HG03196 (cell line): ENCODE results near the gene KLHDC8B.

ENCODE experiments used
- ATAC-seq: cut with Tn5 transposase; IDR thresholded peaks from one replicate; pipeline ENCODE4 v1.9.1; 2021; ENCODE audit not compliant: unreplicated experiment

Gene KLHDC8B

DNA sequence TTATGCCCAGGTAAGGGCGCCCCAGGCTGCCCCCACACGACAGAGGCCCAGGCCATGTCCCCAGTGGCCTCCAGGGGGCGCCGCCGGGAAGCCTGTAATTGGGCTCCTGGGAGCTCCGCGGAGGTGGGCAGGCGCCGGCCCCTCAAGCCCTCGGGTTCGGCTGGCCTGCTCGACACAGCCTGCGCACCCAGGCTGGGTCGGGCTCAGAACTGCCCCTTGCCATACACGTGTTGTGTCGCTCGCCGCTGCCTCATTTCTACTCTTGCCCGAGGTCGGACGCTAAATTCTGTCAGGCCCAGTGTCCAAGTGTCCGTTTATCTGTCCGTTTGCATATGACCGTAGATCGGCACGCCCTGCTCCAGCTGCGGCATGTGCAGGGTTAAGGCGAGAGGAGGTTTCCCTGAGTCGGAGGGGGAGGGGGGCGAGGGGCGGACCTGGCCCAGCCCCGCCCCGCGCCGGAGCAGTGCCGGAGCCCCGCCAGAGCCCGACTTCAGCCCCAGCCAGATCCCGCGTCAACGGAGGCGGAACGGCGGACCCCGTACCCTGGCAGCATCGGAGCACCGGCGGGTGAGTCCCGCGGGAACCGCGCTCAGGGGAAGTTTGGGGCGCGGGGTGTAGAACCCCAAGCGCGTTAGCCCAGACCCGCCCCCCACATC is at the start of gene KLHDC8B:
Gene KLHDC8B, plus strand, starts transcription at position 480 of the 656 bp plus-strand sequence. CDS start 1,172 bp downstream, outside the sequence.
- no peak for ATAC-seq

DNA sequence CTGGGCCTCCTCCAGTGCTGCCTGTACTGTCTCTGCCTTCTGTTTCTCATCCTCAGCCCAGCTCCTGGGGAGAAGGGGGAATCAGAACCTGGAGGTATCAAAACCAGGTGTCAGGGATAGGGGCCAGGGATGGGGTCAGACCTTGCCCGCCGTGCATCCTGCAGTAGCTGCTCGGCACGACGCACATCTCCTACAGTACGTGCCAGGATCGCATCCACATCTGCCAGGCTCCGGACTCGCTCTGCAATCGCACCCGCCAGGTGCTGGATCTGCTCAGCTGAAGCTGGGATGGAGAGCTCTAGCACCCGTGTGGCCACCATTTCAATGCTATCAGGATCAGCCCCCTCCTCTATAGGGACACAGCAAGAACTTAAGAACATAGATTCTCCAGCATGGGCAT is 49.4 kb upstream of the KLHDC8B start:
- ATAC-seq: no peak

DNA sequence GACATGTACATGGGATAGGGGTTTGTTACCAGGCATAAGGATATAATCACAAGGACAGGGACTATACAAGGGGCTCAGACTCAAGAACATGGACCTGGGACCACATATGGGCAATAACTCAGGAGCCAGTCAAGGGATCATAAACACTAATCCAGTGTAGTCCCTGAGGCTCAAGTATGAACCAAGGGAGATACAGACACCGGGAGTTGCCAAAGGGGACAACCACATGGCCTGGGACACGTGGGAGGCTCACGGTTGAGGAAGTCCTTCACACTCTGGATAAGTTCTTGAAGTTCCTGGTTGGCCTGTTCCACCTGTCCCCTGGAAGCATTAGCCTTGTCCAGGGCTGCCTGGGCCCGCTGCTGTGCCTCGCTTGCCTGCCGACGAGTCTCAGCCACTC is 48.9 kb upstream of the KLHDC8B start:
- no peak for ATAC-seq

DNA sequence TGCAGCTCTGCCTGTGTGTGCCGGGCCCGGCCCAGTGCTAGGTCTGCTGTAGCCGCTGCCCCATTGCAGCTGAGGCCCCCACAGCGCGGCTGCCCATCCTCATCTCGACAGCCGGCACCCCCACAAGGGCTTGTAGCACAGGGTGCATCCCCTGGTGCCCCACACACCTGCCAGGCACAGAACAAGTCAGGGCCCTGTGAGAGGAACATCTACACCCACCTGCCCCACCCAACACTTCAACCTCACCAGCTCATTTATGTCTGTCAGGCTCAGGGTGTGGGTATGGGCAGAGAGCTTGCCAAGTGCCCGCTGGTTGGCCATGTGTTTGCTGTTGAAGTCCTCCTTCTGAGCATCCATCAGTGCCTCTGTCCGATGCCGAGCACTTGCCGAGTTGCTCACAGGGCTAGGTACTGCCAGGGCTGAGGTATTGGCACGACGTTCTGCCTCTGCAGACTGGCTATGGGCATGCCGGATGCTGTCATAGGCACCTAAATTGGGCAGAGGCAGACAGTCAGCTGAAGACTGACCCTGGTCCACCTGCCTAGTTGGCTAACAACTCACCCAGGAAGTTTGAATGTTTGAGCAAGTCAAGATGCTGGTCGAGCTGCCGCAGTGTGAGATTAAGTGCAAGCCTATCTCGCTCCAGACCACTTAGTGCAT is 48.4 kb upstream of the KLHDC8B start:
- no peak for ATAC-seq

DNA sequence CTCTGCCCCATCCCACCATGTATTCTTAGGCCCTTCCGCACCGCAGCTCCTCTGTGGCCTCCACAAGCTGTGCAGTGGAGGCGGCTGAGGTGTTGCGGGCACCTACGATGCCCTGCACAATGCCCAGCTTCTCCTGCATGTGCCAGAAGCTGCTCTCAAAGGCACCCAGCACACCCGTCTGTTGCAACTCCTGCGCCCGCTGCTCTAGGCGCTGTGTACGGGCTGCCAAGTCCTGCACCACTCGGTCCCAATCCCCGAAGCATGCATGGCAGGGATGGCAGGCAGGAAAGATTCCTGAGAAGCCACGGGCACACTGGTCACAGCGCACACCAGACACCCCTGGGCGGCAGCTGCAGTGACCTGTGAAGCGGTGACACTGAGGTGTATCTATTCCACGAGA is 47.7 kb upstream of the KLHDC8B start:
- ATAC-seq: no peak

DNA sequence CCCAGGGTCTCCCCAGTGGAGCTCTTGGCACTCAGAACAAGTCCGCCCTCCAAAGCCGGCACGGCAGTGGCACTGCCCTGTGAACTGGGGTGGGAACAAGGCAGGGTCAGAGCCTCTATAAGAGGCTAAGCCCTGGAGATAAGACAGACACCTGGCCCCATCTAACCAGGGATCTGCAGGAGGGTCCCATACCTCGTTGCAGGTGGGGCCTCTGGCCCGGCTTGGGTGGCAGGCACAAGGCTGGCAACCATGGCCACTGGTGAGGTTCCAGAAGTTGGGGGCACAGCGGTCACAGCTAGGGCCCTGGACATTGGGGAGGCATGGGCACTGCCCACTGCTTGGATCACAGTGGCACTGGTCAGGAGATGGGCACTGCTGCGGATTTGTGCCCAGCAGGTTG is 47.2 kb upstream of the KLHDC8B start:
- no peak for ATAC-seq

DNA sequence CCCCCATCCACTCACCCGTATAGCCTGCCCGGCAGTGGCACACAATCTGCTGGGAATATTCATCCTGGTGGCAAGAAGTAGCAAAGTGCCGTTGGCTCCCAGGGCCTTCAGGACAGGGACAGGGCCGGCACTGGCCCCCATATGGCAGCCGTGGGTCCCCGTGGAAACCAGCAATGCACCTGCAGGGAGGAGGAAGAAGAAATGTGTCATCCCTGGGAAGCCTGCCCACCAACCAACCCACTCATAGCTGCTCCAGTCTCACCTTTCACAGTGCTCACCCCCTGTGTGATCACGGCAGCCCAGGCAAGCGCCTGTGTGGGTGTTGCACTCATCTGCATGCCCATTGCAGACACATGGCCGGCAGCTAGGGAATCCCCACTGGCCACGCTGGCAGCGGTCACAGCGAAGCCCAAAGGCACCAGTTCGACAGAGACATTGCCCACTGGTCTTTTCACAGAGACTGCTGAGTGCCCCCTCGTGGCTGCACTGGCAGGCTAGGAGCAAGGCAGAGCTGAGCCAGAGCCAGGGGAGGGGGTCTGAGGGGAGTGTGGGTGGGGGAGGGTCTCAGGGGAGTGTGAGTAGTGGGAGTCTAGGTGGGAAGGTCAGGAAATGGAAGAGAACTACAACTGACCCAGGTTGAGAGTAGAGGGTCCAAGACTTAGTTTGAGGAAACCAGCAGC is 46.3 kb upstream of the KLHDC8B start:
- ATAC-seq: no peak

DNA sequence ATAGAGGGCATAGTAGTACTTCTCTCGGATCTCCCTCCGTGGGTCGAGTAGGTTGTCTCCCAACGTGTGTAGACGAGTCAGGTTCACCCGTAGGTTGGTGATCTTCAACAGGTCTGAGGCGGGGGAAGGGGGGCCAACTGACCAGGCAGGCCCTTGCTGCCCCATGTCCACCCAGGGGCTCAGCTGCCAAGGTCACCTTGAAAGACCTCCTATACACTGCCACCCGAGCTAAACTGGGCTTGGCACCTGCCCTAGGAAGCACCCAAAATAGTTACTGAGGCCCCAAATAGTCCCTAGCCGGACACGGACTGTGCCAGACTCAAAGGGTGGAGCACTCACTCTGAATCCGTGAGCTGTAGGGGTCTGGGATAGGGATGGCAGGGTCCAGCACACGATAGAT is 40.4 kb upstream of the KLHDC8B start:
- ATAC-seq: no peak

DNA sequence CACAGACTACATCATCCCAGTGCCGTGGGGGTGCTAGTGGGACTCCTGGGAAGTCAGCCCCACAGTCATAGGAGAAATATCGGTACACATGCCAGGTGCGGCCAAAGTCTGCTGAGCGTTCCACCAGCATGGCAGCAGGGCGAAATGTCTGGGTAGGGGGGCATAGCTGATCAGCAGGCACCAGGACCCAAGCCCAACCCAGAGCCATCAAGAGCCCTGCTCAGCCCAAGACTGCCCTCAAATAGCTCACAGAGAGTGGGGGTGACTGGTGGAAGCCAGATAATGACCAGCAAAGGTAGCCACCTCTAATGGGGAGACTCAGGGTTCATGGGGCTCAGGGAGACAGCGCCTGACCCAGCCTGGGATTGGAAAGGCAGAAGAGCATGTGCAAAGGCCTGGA is 39.8 kb upstream of the KLHDC8B start:
- no peak for ATAC-seq

DNA sequence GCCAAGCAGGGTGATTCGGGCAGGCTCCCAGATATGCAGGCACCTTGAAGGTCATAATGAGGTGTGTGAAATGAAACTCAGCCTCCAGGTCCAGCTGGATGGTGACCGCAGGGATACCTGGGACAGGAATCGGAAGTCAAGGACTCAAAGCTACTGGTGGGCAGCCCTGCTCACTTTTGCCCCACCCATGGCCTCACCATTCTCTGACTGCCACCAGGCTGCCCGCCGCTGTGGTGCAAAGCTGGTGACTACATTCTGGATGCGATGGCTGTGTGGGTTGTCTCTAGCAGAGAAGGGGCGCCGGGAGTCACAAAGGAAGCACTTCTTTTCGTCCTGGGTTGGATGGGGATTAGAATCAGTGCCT is 39.3 kb upstream of the KLHDC8B start:
- ATAC-seq: no peak

DNA sequence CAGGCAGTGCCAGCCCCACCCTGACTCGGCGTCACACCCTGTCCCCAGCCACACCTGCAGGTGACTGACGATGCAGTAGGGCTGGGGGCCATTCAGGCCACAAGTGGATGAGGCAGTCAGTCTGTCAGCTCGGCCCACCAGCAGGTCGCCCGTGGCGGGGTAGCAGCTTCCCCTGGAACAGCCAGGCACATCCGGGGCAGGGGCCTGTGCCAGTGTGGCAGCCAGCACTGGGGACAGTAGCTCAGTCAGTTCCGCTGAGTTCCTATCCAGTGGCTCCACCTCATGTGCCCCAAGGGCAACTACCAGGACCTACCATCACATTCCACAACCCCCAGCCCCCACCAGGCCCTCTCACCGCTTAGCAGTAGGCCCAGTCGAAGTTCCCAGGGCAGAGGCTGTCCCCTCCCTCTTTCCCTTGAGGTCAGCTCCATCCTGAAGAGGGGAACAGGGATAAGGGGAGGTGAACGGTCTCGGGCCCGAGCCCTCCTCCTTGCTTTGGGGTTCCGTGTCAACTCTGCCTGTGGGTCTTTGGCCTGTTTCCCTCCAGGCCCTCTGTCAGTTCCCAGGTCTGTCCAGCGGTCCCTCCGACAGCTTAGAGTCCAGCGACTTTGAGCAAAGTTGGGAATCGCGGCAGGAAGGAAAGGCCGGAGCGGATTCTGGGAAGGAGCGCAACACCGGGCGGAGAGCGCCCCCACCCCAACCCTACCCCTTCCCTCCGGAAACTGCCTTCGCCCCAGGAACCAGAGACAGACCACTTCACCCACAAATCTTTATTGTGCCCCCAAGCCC is 38.8 kb upstream of the KLHDC8B start, which contains the start of gene LAMB2:
Gene LAMB2, minus strand, starts transcription at position 614 of the 789 bp plus-strand sequence. Its CDS starts 183 bp downstream, at position 431.
- ATAC-seq: no peak

DNA sequence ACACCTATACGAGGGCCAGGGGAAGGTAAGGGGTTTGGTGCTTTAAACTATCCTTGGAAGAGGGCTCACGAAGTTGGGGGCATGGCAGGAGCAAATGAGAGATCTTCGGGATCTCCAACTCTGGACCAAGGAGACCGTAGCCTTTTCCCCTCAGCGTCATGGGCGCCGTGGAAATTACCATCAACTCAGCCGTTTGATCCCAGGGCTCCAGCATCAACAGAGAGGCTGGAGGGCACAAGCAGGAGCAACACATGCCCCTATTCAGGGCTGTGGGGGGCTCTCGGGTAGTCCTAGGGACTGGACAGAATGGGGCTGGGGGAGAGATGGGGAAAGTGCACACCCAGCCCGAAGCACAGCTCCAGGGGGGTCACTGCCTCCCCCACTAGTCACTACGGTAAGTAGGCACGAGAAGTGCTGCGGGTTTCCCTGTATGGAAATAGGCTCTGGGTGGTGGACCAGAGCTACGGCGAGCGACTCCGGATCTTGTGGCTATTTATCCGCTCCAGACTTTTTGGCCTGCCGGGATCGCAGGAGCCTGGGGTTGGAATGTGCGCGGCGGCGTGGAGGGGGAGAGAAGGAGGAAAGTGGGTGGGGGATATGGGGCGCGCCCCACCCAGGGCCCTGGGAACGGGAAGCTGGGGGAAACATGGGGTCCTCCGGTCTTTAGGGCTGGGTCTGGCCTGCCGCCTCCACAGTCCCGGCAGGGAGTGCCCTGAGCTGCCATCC is 38.0 kb upstream of the KLHDC8B start:
- no peak for ATAC-seq

DNA sequence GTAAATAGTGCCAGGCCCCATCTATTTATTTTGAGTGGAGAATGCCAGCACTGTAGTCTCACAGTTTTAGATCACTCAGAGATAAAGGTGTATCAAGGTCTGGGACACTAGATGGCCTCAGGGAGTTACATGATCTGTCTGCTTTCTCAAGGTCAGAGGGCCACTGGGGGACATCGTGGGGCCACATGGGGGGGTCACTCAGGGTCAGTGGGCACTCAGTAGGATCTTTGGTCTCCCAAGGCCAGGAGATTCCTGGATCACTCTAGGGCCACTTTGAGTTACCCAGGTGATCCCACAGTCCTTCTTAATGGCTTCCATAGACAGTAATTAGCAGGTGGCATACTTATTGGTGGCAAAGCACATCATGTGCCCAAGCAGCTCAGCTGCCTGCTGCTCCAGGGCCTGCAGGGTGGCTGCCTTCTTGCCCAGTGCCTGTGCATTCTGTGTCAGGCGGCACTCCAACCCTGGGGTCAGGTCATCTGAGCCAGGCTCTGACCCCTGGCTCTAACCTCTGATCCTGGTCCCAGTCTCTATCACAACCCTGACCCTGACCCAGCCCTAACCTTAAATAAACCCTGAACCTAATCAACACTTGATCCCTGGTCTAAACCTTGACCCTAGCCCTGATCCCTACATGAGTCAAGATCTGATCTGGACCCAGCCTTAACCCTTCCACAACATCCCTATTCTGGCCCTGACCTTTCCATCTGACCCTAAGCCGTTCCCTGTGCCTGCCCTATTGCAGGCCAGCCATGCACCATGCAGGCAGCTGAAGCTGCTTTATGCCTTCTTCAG is 36.7 kb upstream of the KLHDC8B start:
- ATAC-seq: no peak

DNA sequence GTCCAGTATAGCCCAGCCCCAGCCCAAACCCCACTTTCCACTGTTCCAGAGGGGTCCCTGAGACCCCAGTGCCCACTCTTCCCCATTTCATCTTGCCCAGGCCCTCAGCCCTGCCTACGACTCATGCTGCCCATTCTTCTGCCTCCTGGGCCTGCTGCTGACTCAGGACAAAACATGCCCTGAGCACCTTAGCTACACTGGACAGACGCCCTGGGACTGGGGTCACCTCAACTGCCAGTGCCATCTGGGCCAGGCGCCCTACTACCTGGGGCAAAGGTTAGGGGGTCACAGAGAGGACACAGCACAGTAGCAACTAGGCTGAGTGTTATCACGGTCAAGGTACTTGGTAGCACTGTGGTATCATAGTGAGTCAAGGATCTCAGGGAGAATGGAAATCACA is 35.9 kb upstream of the KLHDC8B start:
- ATAC-seq: no peak

DNA sequence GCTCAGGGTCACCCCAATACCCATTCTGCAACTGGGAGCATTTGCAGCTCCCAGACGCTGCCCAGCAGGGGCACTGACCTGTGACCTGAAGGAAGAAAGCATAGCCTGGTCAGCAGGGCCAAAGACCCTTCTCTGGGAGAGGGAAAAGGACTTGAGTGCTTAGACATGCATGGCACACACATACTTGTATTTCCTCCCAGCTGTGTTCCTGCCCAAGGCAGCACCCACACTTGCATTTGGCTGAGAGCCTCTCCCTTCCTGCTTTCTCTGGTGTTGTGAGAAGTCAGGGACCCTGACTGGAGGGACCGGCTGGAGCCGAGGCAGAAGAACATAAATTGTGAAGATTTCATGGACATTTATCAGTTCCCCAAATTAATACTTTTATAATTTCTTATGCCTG is 31.3 kb upstream of the KLHDC8B start:
- ATAC-seq: no peak

DNA sequence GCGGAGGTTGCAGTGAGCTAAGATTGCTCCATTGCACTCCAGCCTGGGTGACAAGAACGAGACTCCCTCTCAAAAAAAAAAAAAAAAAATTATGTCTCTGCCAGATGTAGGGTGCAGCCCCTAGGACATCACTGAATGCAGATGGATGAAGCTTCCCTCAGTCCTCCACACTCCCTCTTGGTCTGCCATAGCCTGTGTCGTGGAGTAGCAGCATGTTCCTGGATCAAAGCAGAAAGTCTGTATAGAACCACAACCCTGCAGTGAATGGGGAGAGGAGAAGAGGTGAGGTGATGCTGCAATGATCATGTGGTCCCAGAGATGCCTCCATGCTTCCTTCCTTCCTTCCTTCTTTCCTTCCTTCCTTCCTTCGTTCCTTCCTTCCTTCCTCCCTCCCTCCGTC is 23.2 kb upstream of the KLHDC8B start:
- ATAC-seq: no peak

DNA sequence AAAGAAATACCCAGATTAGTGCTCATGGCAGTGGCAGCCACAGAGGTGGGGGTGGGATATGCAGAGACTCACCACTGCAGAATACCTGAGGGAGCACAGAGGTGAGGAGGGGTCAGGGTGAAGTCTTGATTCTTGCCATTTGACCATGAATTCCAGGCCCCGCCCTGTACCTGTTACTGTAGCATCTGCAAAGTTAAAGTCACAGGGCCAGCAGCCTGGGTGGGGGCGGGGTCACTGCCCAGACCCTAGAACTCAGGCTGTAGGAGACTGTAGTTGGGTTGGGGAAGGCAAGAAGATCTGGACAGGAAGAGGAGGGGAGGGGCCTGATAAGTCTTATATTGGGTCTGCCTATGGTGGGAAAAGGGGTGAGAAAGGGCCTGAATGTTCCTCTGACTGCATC is 19.8 kb upstream of the KLHDC8B start:
- no peak for ATAC-seq

DNA sequence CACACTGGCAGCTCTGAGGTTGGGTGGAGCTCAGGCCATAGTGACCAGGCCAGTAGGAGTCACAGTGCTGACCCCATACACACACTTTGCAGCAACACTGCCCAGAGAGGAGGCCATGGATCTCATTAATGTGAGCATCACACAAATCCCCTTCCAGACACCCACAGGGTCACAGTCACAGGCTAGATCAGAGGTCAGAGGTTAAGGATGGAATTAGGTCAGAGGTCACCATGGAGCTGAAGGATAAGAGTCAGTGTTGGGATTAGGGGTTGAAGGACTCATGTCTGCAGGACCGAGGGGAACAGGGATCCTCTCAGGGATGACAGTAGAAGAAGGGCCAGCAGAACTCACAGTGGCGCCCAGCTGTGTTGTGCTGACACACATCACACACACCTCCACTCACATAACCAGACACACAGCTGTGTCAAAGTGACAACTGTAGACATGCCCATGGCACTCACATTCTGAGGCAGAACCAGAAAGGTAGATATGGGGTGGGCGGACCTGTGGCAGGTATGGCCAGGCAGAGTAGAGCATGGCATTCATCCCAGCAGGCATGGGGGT is 18.0 kb upstream of the KLHDC8B start:
- no peak for ATAC-seq

DNA sequence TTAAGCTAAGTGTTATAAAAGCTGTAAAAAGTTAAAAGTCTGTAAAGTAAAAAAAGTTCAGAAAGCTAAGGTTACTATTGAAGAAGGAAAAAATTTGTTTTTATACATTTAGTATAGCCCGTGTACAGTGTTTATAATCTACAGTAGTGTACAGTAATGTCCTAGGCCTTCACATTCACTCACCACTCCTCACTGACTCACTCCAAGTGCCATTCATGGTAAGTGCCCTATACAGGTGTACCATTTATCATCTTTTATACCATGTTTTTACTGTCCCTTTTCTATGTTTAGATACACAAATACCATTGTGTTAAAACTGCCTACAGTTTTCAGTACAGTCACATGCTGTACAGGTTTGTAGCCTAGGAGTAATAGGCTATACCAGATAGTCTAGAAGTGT is 14.1 kb upstream of the KLHDC8B start:
- ATAC-seq: no peak
